DMS53 treated with DMSO at 0.1 percent for 48 hours (cell line): ENCODE data around the gene LAMTOR3.

Experiments used
- DNase-seq: peaks from one replicate; lab custom pipeline; 2025; ENCODE audit not compliant: unreplicated experiment; lab: John Stamatoyannopoulos, UW

Gene LAMTOR3, protein sequence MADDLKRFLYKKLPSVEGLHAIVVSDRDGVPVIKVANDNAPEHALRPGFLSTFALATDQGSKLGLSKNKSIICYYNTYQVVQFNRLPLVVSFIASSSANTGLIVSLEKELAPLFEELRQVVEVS

DNA sequence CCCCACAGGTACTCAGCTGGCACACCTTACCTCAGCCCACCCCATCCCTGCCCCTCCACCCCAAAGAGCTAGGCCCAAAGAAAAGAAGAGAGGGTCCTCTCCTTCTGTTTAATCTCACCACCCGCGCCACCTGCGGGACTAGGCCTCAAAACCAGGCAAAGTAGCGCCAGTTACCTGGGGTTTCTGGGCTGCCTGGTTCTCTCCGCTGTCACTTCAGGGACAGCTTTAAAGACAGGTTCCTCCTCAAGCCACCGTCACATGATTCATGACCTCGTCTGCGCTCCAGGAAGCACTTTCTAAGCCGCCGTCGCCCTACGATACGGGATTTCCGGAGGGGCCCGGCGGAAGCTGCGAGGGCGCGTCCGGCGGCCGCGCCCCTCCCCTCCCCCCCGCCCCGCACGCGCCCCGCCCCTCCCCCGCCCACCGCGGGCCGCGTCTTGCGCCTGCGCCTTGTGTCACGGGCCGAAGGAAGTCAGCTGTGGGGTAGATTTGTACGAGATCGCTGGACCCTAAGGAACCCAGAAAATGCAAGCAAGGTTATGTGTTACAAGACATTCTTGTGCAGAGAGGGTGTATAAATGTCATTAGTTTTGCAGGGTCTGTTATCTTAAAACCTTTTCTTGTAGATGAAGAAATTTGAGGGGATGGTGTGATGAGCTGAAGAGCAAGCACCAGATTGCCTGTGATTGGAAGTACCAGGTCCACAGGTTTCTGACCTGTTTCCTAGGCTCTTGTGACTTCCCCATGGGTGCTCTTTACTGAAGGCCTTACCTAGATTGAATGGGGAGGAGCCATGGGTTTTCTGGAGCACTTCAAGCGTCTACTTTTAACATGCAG lies at the start of gene LAMTOR3:
Gene LAMTOR3, minus strand, starts transcription at position 267 of the 837 bp plus-strand sequence. CDS start 464 bp downstream, outside the sequence.
- peak; percentile 72 for DNase-seq

DNA sequence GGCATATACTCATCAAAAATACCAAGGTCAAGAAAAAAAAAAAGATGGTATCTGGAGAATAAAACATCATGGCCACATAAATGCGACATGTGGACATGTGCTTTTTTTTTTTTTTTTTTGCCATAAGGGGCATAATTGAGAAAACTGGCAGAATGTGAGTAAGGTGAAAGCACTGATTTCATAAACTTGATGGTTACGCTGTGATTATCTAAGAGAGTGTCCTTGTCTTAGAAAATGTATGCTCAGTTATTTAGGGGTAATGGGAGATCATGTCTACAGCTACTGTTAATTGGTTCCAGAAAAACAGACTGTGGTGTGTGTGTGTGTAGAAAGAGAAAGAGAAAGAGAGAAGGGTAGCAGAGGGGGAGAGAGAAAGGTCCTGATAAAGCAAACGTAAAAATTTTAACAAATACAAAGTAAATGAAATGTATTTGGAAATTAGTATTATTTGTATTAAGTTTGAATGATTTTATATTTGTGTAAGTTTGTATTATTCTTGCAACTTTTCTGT lies 44.1 kb upstream of the LAMTOR3 start:
- no peak for DNase-seq

DNA sequence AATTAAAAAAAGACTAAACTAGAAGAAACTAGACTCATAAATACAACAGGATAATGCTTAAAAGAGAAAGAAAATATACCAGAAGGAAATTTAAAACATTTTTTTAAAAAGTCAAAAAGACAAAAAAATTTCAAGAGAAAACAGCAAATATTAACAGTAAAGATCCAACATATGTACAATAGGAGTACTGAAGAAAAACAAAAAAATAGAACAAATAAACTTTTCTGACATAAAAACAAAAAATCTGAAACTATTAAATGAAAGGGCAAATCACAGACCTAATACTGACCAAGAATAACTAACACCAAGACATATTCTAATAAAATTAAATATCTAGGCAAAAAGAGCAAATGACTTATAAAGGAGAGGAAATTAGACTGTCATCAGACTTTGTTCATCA lies 40.7 kb upstream of the LAMTOR3 start:
- no peak for DNase-seq

DNA sequence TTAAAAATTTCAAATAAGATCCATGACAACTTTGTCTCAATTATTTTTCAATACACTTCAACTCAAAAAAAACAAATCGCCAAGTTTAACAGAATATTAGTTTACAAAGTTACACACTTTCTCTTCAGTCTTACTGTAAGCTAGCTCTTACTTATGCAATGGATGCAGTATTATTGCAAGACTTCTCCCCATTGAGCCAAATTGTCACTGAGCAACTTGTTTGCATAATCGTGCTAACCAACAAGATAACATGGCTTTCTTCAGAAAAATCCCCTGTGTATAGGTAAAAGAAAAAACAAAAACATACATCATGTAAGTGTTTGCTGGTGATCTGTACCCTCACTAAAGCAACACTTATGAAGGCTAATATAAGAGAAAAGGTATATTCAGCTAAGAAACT lies 33.3 kb upstream of the LAMTOR3 start:
- DNase-seq, result no peak

DNA sequence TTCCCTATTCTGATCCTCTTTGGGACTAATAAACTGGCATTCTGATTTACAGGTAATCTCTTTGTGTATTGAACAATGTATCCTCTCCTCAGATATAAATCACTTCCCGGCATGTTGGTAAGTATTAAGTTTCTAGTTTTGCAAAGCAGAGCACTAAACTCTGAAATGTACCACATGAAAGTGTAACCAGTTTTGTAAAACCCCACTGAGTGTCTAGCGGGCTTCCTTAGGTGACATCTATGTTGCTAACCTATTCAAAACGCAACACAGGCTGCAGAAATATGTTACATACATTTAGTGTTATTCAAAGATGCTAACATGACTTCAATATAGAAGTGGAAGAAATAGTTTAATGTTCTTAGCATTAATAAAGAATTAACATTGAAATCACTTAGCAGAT lies 26.9 kb upstream of the LAMTOR3 start:
- DNase-seq, result no peak

DNA sequence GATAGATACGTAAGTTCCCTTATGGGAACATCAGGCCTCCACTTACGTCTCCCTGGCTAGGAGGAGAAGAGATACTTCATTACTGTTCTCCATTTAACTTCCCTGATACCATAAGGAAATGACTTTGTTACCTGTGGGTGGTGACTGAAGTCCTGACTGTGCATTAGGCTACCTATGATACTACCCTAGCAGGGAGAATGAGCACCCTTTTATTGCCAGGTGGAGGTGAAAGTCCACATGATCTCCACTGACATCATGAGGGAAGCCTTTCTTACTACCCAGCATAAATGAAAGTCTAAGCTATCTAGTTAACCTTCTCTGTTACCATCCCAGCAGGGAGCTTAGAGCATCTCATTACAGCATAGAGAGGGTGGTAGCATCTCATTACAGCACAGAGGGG lies 24.4 kb upstream of the LAMTOR3 start:
- DNase-seq, result no peak

DNA sequence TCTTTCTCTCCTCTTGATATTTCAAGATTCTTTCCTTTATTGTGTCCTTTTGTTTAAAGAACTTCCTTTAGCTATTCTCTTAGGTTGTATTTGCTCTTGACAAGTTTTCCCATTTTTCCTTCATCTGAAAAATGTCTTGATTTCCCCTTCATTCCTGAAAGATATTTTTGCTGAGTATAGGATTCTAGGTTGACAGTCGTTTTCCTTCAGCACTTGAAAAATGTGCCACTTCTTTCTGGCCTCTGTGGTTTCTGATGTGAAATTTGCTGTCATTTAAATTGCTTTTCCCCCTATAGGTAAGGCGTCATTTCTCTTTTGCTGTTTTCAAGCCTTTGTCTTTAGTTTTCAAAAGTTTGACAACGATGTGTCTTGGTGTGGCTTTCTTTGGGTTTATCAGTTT lies 23.3 kb upstream of the LAMTOR3 start:
- DNase-seq, result no peak

DNA sequence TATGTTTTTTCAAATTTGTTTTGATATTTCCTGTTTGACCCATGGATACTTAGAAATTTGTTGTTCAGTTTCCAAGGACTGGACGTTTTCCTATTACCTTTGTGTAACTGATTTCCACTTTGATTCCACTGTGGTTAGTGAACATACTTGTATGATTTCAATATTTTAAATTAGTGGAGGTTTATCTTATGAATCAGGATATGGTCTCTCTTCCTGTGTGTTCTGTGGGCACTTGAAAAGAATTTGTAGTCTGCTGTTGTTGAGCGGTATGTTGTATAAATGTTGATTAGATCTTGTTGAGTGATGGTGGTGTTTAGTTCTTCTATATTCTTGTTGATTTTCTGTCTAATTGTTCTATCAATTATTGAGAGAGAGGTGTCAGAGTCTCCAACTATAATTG lies 21.2 kb upstream of the LAMTOR3 start:
- no peak for DNase-seq

DNA sequence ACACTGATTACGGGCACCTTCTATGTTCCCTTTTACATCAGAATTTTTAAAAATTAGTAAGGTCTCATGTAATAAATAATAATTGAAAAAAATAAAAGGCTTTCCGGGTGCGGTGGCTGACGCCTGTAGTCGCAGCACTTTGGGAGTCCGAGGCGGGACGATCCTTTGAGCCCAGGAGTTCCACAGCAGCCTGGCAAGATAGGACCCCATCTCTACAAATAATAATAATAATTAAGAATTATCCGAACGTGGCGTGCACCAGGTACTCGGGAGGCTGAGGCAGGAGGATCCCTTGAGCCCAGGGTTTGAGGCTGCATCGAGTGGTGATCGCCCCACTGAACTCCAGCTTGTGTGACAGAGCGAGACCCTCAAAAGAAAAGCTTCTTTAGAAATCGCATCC lies 771 bp upstream of the LAMTOR3 start:
- no peak for DNase-seq

DNA sequence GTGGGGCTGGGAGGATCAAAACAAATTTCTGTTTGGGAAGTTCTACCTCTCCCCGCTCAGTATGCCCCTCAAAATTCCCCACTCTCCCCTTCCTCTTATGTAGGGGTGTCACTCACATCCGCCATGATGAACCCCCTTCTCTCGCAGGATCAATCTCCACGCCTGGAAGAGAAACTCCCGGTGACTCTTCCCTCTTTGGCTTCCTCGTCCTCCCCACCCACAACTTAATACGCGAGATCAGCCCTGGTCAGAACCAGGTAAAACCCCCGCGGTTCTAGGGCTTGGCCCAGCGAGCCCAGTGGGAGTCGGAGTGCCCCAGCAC lies 427 bp downstream of the LAMTOR3 start:
- DNase-seq, result no peak

DNA sequence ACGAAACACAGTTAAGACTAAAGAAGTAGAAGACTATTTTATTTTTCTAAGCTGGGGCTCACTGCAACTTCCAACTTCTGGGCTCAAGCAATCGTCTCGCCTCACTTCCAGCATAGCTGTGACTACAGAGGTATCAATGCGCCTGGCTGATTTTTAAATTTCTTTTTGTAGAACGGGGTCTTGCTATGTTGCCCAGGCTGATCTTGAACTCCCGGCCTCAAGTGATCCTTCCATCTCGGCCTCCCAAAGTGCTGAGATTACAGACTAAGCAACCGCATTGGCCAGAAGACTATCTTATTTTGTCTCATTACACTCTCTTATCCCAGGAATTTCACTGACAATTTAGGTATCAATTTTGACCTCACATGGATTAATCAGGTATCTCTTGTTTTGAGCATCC lies 1.2 kb downstream of the LAMTOR3 start:
- no peak for DNase-seq

DNA sequence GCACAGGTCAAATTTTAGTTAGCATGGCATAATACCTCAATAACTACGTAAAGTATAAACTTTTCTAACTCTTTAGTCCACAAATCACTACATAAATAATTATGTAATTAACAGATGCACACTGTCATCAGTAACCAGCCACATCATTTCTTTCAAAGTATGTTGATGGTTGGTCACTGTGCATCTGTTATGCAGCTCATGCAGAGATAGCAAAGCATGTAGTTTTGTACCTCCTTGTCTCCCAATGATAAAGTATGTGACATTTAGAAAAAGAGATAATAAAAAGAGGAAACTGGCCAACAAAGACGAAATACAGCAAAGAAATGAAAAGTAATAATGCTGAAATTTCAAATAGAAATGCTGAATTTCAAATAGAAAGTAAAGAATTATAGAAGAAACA lies 2.9 kb downstream of the LAMTOR3 start:
- no peak for DNase-seq

DNA sequence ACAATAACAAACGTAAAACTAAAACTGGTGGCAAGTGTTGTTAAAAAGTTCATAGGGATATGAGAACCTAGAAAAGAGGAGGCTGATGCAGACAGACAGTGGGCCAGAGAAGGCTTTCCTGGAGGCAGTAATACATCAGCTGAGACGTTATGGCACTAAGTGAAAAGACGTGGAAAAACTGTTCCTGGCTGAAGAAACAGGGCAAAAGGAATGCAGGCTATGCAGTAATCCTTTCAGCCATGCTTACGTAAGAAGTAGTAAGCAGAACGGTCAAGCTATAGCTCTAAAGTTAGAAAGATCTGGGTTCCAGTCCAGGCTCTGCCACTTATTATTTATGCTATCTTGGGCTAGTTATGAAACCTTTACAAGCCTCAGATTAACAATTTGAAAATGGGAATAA lies 6.4 kb downstream of the LAMTOR3 start:
- DNase-seq, result no peak

DNA sequence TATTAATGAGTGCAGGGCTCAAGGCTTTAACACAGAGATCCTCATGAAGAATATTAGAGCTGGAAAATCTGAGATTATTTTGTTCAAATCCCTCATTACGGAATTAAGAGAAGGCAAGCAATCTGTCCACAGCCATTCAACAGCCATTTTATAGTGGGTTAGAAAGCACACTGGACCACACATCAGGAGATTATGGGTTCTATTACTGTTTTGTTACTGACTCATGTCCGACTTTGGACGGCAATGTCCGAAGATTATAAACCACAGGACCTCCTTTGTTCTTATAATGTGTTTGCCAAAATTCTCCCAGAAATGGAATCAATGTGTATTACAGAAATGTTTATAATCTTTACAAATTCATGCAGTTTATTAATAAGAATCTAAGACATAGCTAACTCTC lies 8.1 kb downstream of the LAMTOR3 start:
- no peak for DNase-seq

DNA sequence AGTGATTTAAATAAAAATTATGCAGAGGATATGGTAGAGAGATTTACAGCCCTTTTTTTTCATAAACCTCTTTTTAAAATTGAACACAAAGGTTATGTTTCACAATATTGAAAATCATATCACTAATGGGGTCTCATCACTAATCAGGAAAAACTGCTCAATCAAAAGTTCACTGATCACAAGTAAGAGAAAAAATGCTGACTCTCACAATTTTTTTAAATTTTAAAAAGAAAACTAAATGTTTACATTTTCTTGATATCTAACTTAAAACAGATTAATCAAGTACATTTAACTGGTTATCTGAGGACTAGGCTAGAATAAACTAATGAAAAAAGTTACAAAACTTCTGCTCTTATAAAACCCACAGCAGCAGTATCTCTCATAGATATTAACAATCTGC lies 8.5 kb downstream of the LAMTOR3 start:
- DNase-seq, result no peak

DNA sequence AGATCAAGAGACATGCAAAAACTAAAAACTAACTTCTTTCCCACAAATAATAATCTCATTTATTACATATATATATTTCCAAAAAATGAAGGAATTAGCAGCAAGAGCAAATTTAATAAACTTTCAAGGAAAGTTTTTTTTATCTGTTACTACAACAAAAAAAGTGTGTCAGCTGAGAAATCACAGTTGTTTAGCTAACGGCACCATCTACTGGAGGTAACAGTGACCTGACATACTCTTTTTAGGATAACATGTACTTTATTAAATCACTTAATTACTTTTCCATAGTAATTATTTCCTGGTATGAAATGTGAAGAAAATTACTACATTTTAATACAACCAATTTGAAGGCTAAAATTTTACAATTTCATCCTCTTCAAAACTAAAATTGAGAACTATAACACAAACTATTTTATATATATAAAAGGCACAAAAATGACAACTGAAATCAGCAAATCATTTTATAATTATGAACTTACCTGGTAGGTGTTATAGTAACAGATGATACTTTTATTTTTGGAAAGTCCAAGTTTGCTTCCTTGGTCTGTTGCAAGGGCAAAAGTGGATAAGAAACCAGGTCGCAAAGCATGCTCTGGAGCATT lies 9.1 kb downstream of the LAMTOR3 start:
- DNase-seq, result no peak

DNA sequence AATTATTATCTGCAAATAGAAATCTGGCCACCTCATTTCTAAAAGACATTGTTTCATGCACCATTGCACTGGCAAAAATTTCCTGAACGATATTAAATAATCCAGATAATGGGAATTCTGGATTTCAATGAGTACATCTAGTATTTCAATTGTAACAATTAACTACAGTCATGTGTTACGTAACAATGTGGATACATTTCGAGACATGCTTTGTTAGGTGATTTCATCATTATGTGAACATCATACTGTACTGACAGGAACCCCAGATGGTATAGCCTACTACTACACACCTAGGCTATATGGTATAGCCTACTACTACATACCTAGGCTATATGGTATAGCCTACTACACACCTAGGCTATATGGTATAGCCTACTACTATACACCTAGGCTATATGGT lies 14.8 kb downstream of the LAMTOR3 start:
- DNase-seq, result no peak

DNA sequence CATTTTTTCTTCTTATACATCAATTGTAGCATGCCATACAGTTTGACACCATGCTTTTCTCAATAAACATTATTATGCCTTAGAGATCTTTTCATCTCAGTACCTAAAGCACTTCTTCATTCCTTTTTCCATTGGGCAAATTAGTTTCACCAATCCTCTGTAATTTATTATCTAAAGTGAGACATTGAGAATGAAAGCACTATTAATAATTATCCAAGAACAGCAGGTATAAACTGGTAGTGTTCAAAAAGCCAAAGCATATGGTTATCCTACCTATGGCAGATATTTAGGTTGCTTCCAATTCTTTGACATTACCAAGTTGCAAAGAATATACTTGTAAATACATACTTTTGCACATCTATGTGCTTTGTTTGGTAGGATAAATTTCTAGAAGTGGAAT lies 15.6 kb downstream of the LAMTOR3 start:
- DNase-seq, result no peak

DNA sequence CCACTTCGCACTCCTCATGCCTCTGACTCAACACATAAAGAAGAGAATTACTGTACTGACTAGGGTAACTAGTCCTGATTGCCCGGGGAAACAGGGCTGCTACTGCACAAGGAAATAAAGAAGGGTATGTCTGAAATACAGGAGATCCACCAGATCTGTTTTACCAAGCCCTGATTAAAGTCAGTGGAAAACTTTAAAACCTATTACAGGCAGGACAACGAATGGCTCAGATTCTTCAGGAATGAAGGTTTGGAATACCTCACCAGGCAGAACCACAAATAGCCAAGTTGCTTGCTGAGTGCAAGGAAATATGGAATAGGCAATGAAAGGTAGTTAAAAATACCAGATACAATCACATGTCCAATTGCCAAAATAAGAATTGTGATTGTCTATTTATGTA lies 17.3 kb downstream of the LAMTOR3 start:
- DNase-seq, result no peak

DNA sequence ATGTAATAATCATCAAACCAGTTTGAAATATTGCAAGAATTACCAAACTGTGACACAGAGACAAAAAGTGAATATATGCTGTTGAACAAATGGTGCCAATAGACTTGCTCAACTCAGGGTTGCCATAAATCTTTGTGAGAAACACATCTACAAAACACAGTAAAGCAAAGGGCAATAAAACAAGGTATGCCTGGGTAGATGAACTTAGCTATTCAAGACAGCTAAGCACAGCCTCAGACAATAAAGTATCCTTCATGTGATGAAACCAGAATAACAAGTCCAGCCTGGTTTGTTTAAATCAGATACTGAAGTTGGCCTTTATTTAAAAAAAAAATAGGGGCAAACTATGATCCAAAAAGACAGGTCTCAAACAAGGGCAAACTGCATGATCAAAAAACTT lies 19.2 kb downstream of the LAMTOR3 start:
- DNase-seq, result no peak

DNA sequence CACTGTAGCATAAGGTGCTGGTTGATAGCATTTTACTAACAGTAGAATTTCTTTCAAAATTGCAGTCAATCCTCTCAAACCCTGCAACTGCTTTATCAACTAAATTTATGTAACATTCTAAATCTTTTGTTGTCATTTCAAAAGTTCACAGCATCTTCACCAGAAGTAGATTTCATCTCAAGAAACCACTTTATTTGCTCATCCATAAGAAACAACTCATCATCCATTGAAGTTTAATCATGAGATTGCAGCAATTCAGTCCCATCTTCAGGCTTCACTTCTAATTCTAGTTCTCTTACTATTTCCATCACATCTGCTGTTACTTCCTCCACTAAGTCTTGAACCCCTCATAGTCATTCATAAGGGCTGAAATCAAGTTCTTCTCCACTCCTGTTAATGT lies 21.7 kb downstream of the LAMTOR3 start:
- no peak for DNase-seq

DNA sequence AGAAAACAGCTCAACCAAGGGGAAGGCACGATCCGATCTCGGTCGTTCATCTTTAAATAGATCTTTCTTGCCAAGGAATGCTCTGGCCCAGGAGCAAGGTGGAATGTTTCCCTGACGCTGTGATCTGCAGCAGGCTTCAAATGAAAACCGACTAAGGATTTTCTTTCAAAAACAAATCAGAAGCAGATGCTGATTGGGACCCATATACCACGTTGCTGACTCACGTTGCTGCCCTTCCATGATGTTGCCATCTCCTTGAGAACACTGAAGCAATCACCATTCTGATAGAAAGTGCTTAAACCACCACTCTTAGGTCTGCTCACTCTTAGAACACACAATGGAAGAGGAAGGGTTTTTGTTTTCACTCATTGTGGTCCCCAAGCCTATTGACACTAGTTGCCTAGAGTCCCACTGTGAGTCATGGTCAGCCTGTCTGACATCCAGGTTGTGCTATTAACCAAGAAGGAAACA lies 26.1 kb downstream of the LAMTOR3 start:
- DNase-seq, result no peak
